Neural progenitor cell (in vitro differentiated cells): ENCODE data around the gene SIGLEC15. TPM values are rescaled to one million over a fixed set of nuclear protein-coding genes. Genes with fewer than 3 reads are reported as not detected.

Experiments used
- DNase-seq: peaks from one replicate; pipeline ENCODE4 v3.0.0-alpha.2; 2016; ENCODE audit warnings: low spot score
- H2AFZ ChIP-seq: fragments of 200-600 bp; sonication (generic); replicated peaks from 2 replicates; pipeline ENCODE4 v1.6.1; 2016; ENCODE audit warnings: antibody characterized with exemption
- H3F3A ChIP-seq: fragments of 200-600 bp; sonication (generic); 2 replicates; pipeline ENCODE4 v1.6.1; 2016; ENCODE audit warnings: antibody characterized with exemption, low read depth
- H3K27ac ChIP-seq: fragments of 200-600 bp; sonication (generic); 2 replicates; pipeline ENCODE4 v1.5.1; 2016; ENCODE audit warnings: mild to moderate bottlenecking
- H3K27me3 ChIP-seq: fragments of 200-600 bp; sonication (generic); 2 replicates; pipeline ENCODE4 v1.6.1; 2016; ENCODE audit warnings: mild to moderate bottlenecking, moderate library complexity
- H3K36me3 ChIP-seq: fragments of 200-600 bp; sonication (generic); 2 replicates; pipeline ENCODE4 v1.5.1; 2016
- H3K4me1 ChIP-seq: fragments of 200-600 bp; sonication (generic); 2 replicates; pipeline ENCODE4 v1.6.1; 2016; ENCODE audit warnings: mixed run types
- H3K4me2 ChIP-seq: fragments of 200-600 bp; sonication (generic); 2 replicates; pipeline ENCODE4 v1.6.1; 2016
- H3K4me3 ChIP-seq: fragments of 200-600 bp; sonication (generic); 2 replicates; pipeline ENCODE4 v1.5.1; 2016
- H3K79me2 ChIP-seq: fragments of 200-600 bp; sonication (generic); 2 replicates; pipeline ENCODE4 v1.6.1; 2016; ENCODE audit warnings: low read depth
- H3K9ac ChIP-seq: fragments of 200-600 bp; sonication (generic); 2 replicates; pipeline ENCODE4 v1.6.1; 2016
- H3K9me3 ChIP-seq: fragments of 200-600 bp; sonication (generic); 2 replicates; pipeline ENCODE4 v1.5.1; 2016; ENCODE audit warnings: low read depth
- H4K20me1 ChIP-seq: fragments of 200-600 bp; sonication (generic); 2 replicates; pipeline ENCODE4 v1.6.1; 2016; ENCODE audit warnings: low read depth
- H3K27ac Mint-ChIP-seq: 3 replicates; pipeline ENCODE4 v1.8.0; 2021; ENCODE audit warnings: mixed read lengths
- H3K27me3 Mint-ChIP-seq: 2 replicates; pipeline ENCODE4 v1.8.0; 2022; ENCODE audit warnings: low read depth, mild to moderate bottlenecking, inconsistent platforms, moderate library complexity, mixed read lengths; ENCODE audit not compliant: insufficient read depth
- H3K36me3 Mint-ChIP-seq: 3 replicates; pipeline ENCODE4 v1.8.0; 2021; ENCODE audit warnings: mixed read lengths
- H3K4me1 Mint-ChIP-seq: 3 replicates; pipeline ENCODE4 v1.8.0; 2021; ENCODE audit warnings: mixed read lengths
- H3K4me3 Mint-ChIP-seq: 3 replicates; pipeline ENCODE4 v1.8.0; 2021; ENCODE audit warnings: mild to moderate bottlenecking, moderate library complexity, mixed read lengths
- H3K9me3 Mint-ChIP-seq: 3 replicates; pipeline ENCODE4 v1.8.0; 2020; ENCODE audit warnings: mixed read lengths
- CTCF ChIP-seq: fragments of 200-600 bp; sonication (generic); IDR thresholded peaks from 2 replicates; pipeline ENCODE4 v1.5.1; 2017; ENCODE audit warnings: antibody characterized with exemption, mild to moderate bottlenecking
- EZH2 ChIP-seq: fragments of 200-600 bp; sonication (generic); IDR thresholded peaks from 2 replicates; pipeline ENCODE4 v1.6.1; 2017; ENCODE audit warnings: antibody characterized with exemption, mild to moderate bottlenecking, moderate library complexity
- EZH2phosphoT487 ChIP-seq: fragments of 200-600 bp; sonication (generic); IDR thresholded peaks from 2 replicates; pipeline ENCODE4 v1.6.1; 2017; ENCODE audit warnings: antibody characterized with exemption
- total RNA-seq: library from RNA; depleted of rRNA; stranded (reverse); fragments of >200 nt; gene quantifications from 2 replicates; pipeline ENCODE4 v1.2.3, GENCODE V29; 2015; ENCODE audit warnings: low replicate concordance

Gene SIGLEC15
- total RNA-seq, 1 donor from 2014 or later = not detected

GRCh38 chr18:45780568-45780967 is 44.9 kb upstream of the SIGLEC15 start:
- peaks cover 5% of the 10 kb centered on the region for H3K4me1 ChIP-seq
- Mint-ChIP-seq H3K36me3 (no peaks in the 10 kb centered on the region), H3K27me3 (peaks cover 9% of the 10 kb centered on the region)

GRCh38 chr18:45782662-45783061 is 42.8 kb upstream of the SIGLEC15 start:
- H3K27me3 Mint-ChIP-seq = peaks cover 9% of the 10 kb centered on the region
- no peak overlapping the region for H3K4me3 Mint-ChIP-seq
- no peaks in the 10 kb centered on the region for H3K79me2 ChIP-seq
- H3K36me3 Mint-ChIP-seq = no peaks in the 10 kb centered on the region
- H3K4me3 ChIP-seq = no peak overlapping the region
- no peak overlapping the region for H3K27ac ChIP-seq
- no peak for TF ChIP-seq EZH2phosphoT487
- no peaks in the 10 kb centered on the region for H3K9me3 Mint-ChIP-seq
- H3K4me2 ChIP-seq = no peak overlapping the region
- H3K4me1 ChIP-seq = peaks cover 5% of the 10 kb centered on the region
- DNase-seq = no peak
- no peaks in the 10 kb centered on the region for H4K20me1 ChIP-seq
- no peak overlapping the region for H3K9ac ChIP-seq
- H3K27me3 ChIP-seq = no peaks in the 10 kb centered on the region
- no peak overlapping the region for H2AFZ ChIP-seq
- no peaks in the 10 kb centered on the region for H3K9me3 ChIP-seq
- H3F3A ChIP-seq = no peaks in the 10 kb centered on the region
- peaks cover 2% of the 10 kb centered on the region for H3K4me1 Mint-ChIP-seq
- H3K27ac Mint-ChIP-seq = no peak overlapping the region
- H3K36me3 ChIP-seq = no peaks in the 10 kb centered on the region

More at GRCh38 chr18:45780568-45780967, 44.9 kb upstream of the SIGLEC15 start:
- peak; percentile 46 for DNase-seq
- Histone ChIP-seq H3K9me3 (no peaks in the 10 kb centered on the region), H3K79me2 (no peaks in the 10 kb centered on the region), H3K36me3 (no peaks in the 10 kb centered on the region), H3K27me3 (no peaks in the 10 kb centered on the region), H4K20me1 (no peaks in the 10 kb centered on the region), H3K4me3 (no peak overlapping the region), H3K27ac (no peak overlapping the region), H3K9ac (no peak overlapping the region), H3F3A (no peaks in the 10 kb centered on the region), H2AFZ (no peak overlapping the region), H3K4me2 (no peak overlapping the region)
- Mint-ChIP-seq H3K9me3 (no peaks in the 10 kb centered on the region), H3K27ac (no peak overlapping the region), H3K4me1 (peaks cover 2% of the 10 kb centered on the region), H3K4me3 (no peak overlapping the region)
- no peak for TF ChIP-seq EZH2phosphoT487
- TF ChIP-seq CTCF = no peak
- TF ChIP-seq EZH2 = no peak

- H3K9me3 Mint-ChIP-seq = no peaks in the 10 kb centered on the region
- peak; percentile 50 for DNase-seq
- no peaks in the 10 kb centered on the region for H3F3A ChIP-seq
- no peak for TF ChIP-seq EZH2
- TF ChIP-seq EZH2phosphoT487 = no peak
- TF ChIP-seq CTCF = no peak
- no peaks in the 10 kb centered on the region for H3K79me2 ChIP-seq
- H3K36me3 ChIP-seq = no peaks in the 10 kb centered on the region
- H3K4me3 Mint-ChIP-seq = no peak overlapping the region
- H3K4me3 ChIP-seq = no peak overlapping the region
- H3K4me2 ChIP-seq = peak overlapping the region; percentile 25
- no peaks in the 10 kb centered on the region for H4K20me1 ChIP-seq
- no peak overlapping the region for H3K9ac ChIP-seq
- no peaks in the 10 kb centered on the region for H3K9me3 ChIP-seq
- peaks cover 5% of the 10 kb centered on the region for H3K4me1 ChIP-seq
- no peaks in the 10 kb centered on the region for H3K27me3 ChIP-seq
- H3K4me1 Mint-ChIP-seq = peaks cover 2% of the 10 kb centered on the region
- no peaks in the 10 kb centered on the region for H3K36me3 Mint-ChIP-seq
- no peak overlapping the region for H2AFZ ChIP-seq
- H3K27ac ChIP-seq = no peak overlapping the region
- H3K27me3 Mint-ChIP-seq = peaks cover 7% of the 10 kb centered on the region
- H3K27ac Mint-ChIP-seq = no peak overlapping the region
Observed at GRCh38 chr18:45783097-45784075, 42.1 kb upstream of the SIGLEC15 start.

- Histone ChIP-seq H3K27ac (no peak overlapping the region), H2AFZ (no peak overlapping the region), H3K79me2 (no peaks in the 10 kb centered on the region), H3K4me3 (no peak overlapping the region), H3K9ac (no peak overlapping the region), H3K9me3 (no peaks in the 10 kb centered on the region), H3K4me2 (no peak overlapping the region), H4K20me1 (no peaks in the 10 kb centered on the region), H3K36me3 (no peaks in the 10 kb centered on the region), H3F3A (no peaks in the 10 kb centered on the region), H3K4me1 (peaks cover 5% of the 10 kb centered on the region), H3K27me3 (no peaks in the 10 kb centered on the region)
- no peaks in the 10 kb centered on the region for H3K36me3 Mint-ChIP-seq
- H3K9me3 Mint-ChIP-seq = no peaks in the 10 kb centered on the region
- no peak overlapping the region for H3K4me3 Mint-ChIP-seq
- peaks cover 4% of the 10 kb centered on the region for H3K27me3 Mint-ChIP-seq
- DNase-seq = no peak
- no peak overlapping the region for H3K27ac Mint-ChIP-seq
- H3K4me1 Mint-ChIP-seq = peaks cover 2% of the 10 kb centered on the region
- TF ChIP-seq EZH2phosphoT487 = no peak
- TF ChIP-seq EZH2 = no peak
- no peak for TF ChIP-seq CTCF
Observed at GRCh38 chr18:45785134-45785533, 40.3 kb upstream of the SIGLEC15 start.
